ENCODE results near the gene S100A10. TPM values are rescaled to one million over a fixed set of nuclear protein-coding genes. Genes with fewer than 3 reads are reported as not detected.
A peak's percentile ranks its signal among the peaks of the same experiment; 100 is the strongest.

Gene S100A10
- total RNA-seq, 1 donor from 2014 or later: 1,257 TPM

DNA sequence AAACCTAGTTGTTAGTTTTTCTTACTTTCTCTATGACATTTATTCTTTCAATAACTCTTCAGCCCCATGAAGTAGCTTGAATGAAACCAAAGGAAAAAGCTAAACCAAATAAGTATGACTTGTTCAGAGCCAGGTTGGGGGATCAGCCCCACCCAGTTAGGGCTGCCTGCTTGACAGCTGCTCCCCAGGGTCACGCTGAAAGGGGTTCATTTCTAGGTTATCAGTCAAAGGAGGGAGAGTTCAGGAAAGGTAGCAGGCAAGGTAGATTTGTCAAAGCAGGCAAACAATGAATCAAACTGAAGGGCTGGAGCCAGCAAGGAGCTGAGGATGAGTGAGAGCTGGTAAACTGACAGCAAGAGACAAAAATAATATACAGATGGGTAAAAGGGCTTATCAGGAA is 46.2 kb upstream of the S100A10 start:
- H3K4me1 Mint-ChIP-seq (ENCODE audit: low read depth, unreplicated experiment): peaks cover 1% of the 10 kb centered on the region
- H3K27me3 Mint-ChIP-seq (ENCODE audit: low read depth, unreplicated experiment): no peaks in the 10 kb centered on the region
- Histone ChIP-seq H4K20me1 (ENCODE audit: insufficient read depth, low read length) (peaks cover 12% of the 10 kb centered on the region), H3K4me2 (ENCODE audit: low read length) (no peak overlapping the region), H3K27ac (ENCODE audit: low read depth, low read length) (no peak overlapping the region), H3K9ac (ENCODE audit: low read length) (no peak overlapping the region), H3K27me3 (ENCODE audit: insufficient read depth, low read length) (peaks cover 27% of the 10 kb centered on the region), H3K36me3 (ENCODE audit: insufficient read depth, low read length) (no peaks in the 10 kb centered on the region), H3K4me3 (ENCODE audit: insufficient read depth, low read depth, low read length) (no peak overlapping the region), H3K9me3 (ENCODE audit: insufficient read depth, low read depth, low read length) (no peaks in the 10 kb centered on the region), H3K4me1 (ENCODE audit: insufficient read depth, low read length) (peaks cover 7% of the 10 kb centered on the region), H2AFZ (ENCODE audit: low read depth, low read length) (no peak overlapping the region), H3K79me2 (ENCODE audit: insufficient read depth, low read length) (peaks cover 19% of the 10 kb centered on the region)
- TF ChIP-seq CTCF (IDR thresholded peaks at IDR 0.05; ENCODE audit: insufficient read depth, low read depth, low read length): no peak
- no peak for TF ChIP-seq EZH2 (IDR thresholded peaks at IDR 0.05; ENCODE audit: insufficient read depth, low read length)
- H3K9me3 Mint-ChIP-seq (ENCODE audit: unreplicated experiment): peaks cover 2% of the 10 kb centered on the region
- H3K4me3 Mint-ChIP-seq (ENCODE audit: unreplicated experiment): no peak overlapping the region
- H3K27ac Mint-ChIP-seq (ENCODE audit: unreplicated experiment): no peak overlapping the region
- DNase-seq (ENCODE audit: low read depth) (no peak), FAIRE-seq (no peak)
- peaks cover 10% of the 10 kb centered on the region for H3K36me3 Mint-ChIP-seq (ENCODE audit: low read depth, unreplicated experiment)

DNA sequence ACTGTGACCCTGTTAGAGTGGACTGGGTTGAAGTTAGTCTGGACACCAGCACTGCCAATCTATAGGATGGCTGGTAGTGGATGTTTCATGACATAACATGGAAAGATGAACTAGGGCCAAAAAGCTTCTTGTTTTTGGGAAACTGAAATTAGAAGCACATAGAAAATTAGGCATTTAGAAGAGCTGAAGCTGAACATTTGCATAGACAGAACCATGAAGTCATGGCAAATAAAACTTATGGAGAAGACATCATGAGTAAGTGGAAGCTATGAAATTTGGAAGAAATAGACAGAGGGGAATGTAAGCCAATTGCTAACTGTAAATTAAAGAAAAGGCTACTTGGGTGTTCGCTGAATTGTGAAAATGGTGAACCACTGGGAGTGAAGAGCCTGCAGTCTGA is 45.8 kb upstream of the S100A10 start:
- Histone ChIP-seq H3K36me3 (ENCODE audit: insufficient read depth, low read length) (no peaks in the 10 kb centered on the region), H3K4me3 (ENCODE audit: insufficient read depth, low read depth, low read length) (no peak overlapping the region), H3K27me3 (ENCODE audit: insufficient read depth, low read length) (peaks cover 27% of the 10 kb centered on the region), H2AFZ (ENCODE audit: low read depth, low read length) (no peak overlapping the region), H3K9me3 (ENCODE audit: insufficient read depth, low read depth, low read length) (no peaks in the 10 kb centered on the region), H3K27ac (ENCODE audit: low read depth, low read length) (no peak overlapping the region), H3K9ac (ENCODE audit: low read length) (no peak overlapping the region), H3K79me2 (ENCODE audit: insufficient read depth, low read length) (peaks cover 24% of the 10 kb centered on the region), H3K4me2 (ENCODE audit: low read length) (no peak overlapping the region), H4K20me1 (ENCODE audit: insufficient read depth, low read length) (peaks cover 17% of the 10 kb centered on the region), H3K4me1 (ENCODE audit: insufficient read depth, low read length) (peaks cover 9% of the 10 kb centered on the region)
- Mint-ChIP-seq H3K36me3 (ENCODE audit: low read depth, unreplicated experiment) (peaks cover 10% of the 10 kb centered on the region), H3K27me3 (ENCODE audit: low read depth, unreplicated experiment) (no peaks in the 10 kb centered on the region), H3K9me3 (ENCODE audit: unreplicated experiment) (peaks cover 2% of the 10 kb centered on the region), H3K27ac (ENCODE audit: unreplicated experiment) (no peak overlapping the region), H3K4me1 (ENCODE audit: low read depth, unreplicated experiment) (peaks cover 1% of the 10 kb centered on the region), H3K4me3 (ENCODE audit: unreplicated experiment) (peak overlapping the region; percentile 29)
- no peak for DNase-seq (ENCODE audit: low read depth)
- TF ChIP-seq EZH2 (IDR thresholded peaks at IDR 0.05; ENCODE audit: insufficient read depth, low read length) (no peak), CTCF (IDR thresholded peaks at IDR 0.05; ENCODE audit: insufficient read depth, low read depth, low read length) (no peak)
- FAIRE-seq: no peak

DNA sequence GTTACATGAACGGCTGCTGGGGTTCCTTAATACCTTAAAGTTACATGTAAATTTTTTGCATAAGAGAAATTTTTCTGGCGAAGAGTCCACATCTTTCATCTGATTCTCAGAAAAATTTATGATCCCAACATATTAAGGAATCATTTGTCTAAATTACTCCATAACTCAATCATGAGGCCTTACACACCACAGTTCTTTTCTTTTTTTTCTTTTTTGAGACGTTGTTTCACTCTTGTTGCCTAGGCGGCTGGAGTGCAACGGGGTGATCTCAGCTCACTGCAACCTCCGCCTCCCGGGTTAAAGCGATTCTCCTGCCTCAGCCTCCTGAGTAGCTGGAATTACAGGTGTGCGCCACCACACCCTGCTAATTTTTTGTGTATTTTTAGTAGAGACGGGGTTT is 45.2 kb upstream of the S100A10 start:
- H4K20me1 ChIP-seq (ENCODE audit: insufficient read depth, low read length): peaks cover 23% of the 10 kb centered on the region
- no peak overlapping the region for H3K9ac ChIP-seq (ENCODE audit: low read length)
- H3K4me1 ChIP-seq (ENCODE audit: insufficient read depth, low read length): peaks cover 15% of the 10 kb centered on the region
- no peaks in the 10 kb centered on the region for H3K36me3 ChIP-seq (ENCODE audit: insufficient read depth, low read length)
- H3K36me3 Mint-ChIP-seq (ENCODE audit: low read depth, unreplicated experiment): peaks cover 10% of the 10 kb centered on the region
- H3K4me2 ChIP-seq (ENCODE audit: low read length): no peak overlapping the region
- no peak overlapping the region for H3K4me3 Mint-ChIP-seq (ENCODE audit: unreplicated experiment)
- no peaks in the 10 kb centered on the region for H3K9me3 ChIP-seq (ENCODE audit: insufficient read depth, low read depth, low read length)
- H3K27me3 ChIP-seq (ENCODE audit: insufficient read depth, low read length): peaks cover 27% of the 10 kb centered on the region
- no peak for TF ChIP-seq EZH2 (IDR thresholded peaks at IDR 0.05; ENCODE audit: insufficient read depth, low read length)
- TF ChIP-seq CTCF (IDR thresholded peaks at IDR 0.05; ENCODE audit: insufficient read depth, low read depth, low read length): no peak
- no peak overlapping the region for H2AFZ ChIP-seq (ENCODE audit: low read depth, low read length)
- H3K4me1 Mint-ChIP-seq (ENCODE audit: low read depth, unreplicated experiment): peaks cover 4% of the 10 kb centered on the region
- H3K27ac Mint-ChIP-seq (ENCODE audit: unreplicated experiment): no peak overlapping the region
- FAIRE-seq: no peak
- H3K9me3 Mint-ChIP-seq (ENCODE audit: unreplicated experiment): peaks cover 2% of the 10 kb centered on the region
- H3K27me3 Mint-ChIP-seq (ENCODE audit: low read depth, unreplicated experiment): no peaks in the 10 kb centered on the region
- no peak for DNase-seq (ENCODE audit: low read depth)
- no peak overlapping the region for H3K27ac ChIP-seq (ENCODE audit: low read depth, low read length)
- H3K79me2 ChIP-seq (ENCODE audit: insufficient read depth, low read length): peaks cover 30% of the 10 kb centered on the region
- no peak overlapping the region for H3K4me3 ChIP-seq (ENCODE audit: insufficient read depth, low read depth, low read length)

All from astrocyte (in vitro differentiated cells and primary cell).